ENCODE results near the gene REEP1. TPM values are rescaled to one million over a fixed set of nuclear protein-coding genes. Genes with fewer than 3 reads are reported as not detected.
"Not testable (repeated sequence)": the region's sequence is repeated elsewhere in the genome, so short reads cannot be mapped to it uniquely, and the experiment has no call there.

Gene REEP1
- total RNA-seq, 1 donor from 2014 or later, result 0.62 TPM

GRCh38 chr2:86231680-86232372 is 105.6 kb downstream of the REEP1 start:
- no peak for DNase-seq (ENCODE audit: low spot score)
- H3K9me3 Mint-ChIP-seq (ENCODE audit: unreplicated experiment), result no peaks in the 10 kb centered on the region
- no peaks in the 10 kb centered on the region for H3K36me3 Mint-ChIP-seq (ENCODE audit: low read depth, unreplicated experiment)
- H3K27ac Mint-ChIP-seq (ENCODE audit: unreplicated experiment), result no peak overlapping the region
- H3K27me3 Mint-ChIP-seq (ENCODE audit: unreplicated experiment), result peaks cover 7% of the 10 kb centered on the region
- H3K4me1 Mint-ChIP-seq (ENCODE audit: unreplicated experiment), result peaks cover 5% of the 10 kb centered on the region
- H3K4me3 Mint-ChIP-seq (ENCODE audit: unreplicated experiment), result no peak overlapping the region
- TF ChIP-seq CTCF (IDR thresholded peaks at IDR 0.05; ENCODE audit: unreplicated experiment), result no peak

- Mint-ChIP-seq H3K4me1 (ENCODE audit: unreplicated experiment) (peaks cover 2% of the 10 kb centered on the region), H3K36me3 (ENCODE audit: low read depth, unreplicated experiment) (no peaks in the 10 kb centered on the region), H3K4me3 (ENCODE audit: unreplicated experiment) (no peak overlapping the region), H3K9me3 (ENCODE audit: unreplicated experiment) (no peaks in the 10 kb centered on the region), H3K27ac (ENCODE audit: unreplicated experiment) (no peak overlapping the region), H3K27me3 (ENCODE audit: unreplicated experiment) (peaks cover 4% of the 10 kb centered on the region)
- no peak for TF ChIP-seq CTCF (IDR thresholded peaks at IDR 0.05; ENCODE audit: unreplicated experiment)
- no peak for DNase-seq (ENCODE audit: low spot score)
Observed at GRCh38 chr2:86230961-86231360, 106.5 kb downstream of the REEP1 start.

- TF ChIP-seq CTCF (IDR thresholded peaks at IDR 0.05; ENCODE audit: unreplicated experiment), result no peak
Observed at GRCh38 chr2:86229221-86229620, 108.2 kb downstream of the REEP1 start.

GRCh38 chr2:86228574-86228973 is 108.9 kb downstream of the REEP1 start:
- H3K9me3 Mint-ChIP-seq (ENCODE audit: unreplicated experiment); H3K36me3 Mint-ChIP-seq (ENCODE audit: low read depth, unreplicated experiment); H3K27ac Mint-ChIP-seq (ENCODE audit: unreplicated experiment); DNase-seq (ENCODE audit: low spot score); H3K4me3 Mint-ChIP-seq (ENCODE audit: unreplicated experiment); H3K27me3 Mint-ChIP-seq (ENCODE audit: unreplicated experiment): not testable (repeated sequence)
- peaks cover 10% of the 10 kb centered on the region for H3K4me1 Mint-ChIP-seq (ENCODE audit: unreplicated experiment)

More at GRCh38 chr2:86229221-86229620, 108.2 kb downstream of the REEP1 start:
- Mint-ChIP-seq H3K27me3 (ENCODE audit: unreplicated experiment) (peaks cover 8% of the 10 kb centered on the region), H3K4me3 (ENCODE audit: unreplicated experiment) (no peak overlapping the region), H3K27ac (ENCODE audit: unreplicated experiment) (no peak overlapping the region), H3K4me1 (ENCODE audit: unreplicated experiment) (peaks cover 4% of the 10 kb centered on the region), H3K36me3 (ENCODE audit: low read depth, unreplicated experiment) (no peaks in the 10 kb centered on the region), H3K9me3 (ENCODE audit: unreplicated experiment) (no peaks in the 10 kb centered on the region)
- DNase-seq (ENCODE audit: low spot score), result no peak

GRCh38 chr2:86227685-86228084 is 109.7 kb downstream of the REEP1 start:
- no peak for DNase-seq (ENCODE audit: low spot score)
- Mint-ChIP-seq H3K9me3 (ENCODE audit: unreplicated experiment) (no peaks in the 10 kb centered on the region), H3K27ac (ENCODE audit: unreplicated experiment) (no peak overlapping the region), H3K36me3 (ENCODE audit: low read depth, unreplicated experiment) (peaks cover 1% of the 10 kb centered on the region), H3K4me3 (ENCODE audit: unreplicated experiment) (no peak overlapping the region), H3K4me1 (ENCODE audit: unreplicated experiment) (peaks cover 15% of the 10 kb centered on the region), H3K27me3 (ENCODE audit: unreplicated experiment) (peaks cover 5% of the 10 kb centered on the region)
- no peak for TF ChIP-seq CTCF (IDR thresholded peaks at IDR 0.05; ENCODE audit: unreplicated experiment)

Measured in endothelial cell (in vitro differentiated cells).